HG03064 (cell line): ENCODE data around the gene L2HGDH.

Experiments
- ATAC-seq: cut with Tn5 transposase; IDR thresholded peaks from one replicate; pipeline ENCODE4 v1.9.1; 2021; ENCODE audit warnings: low read depth; ENCODE audit not compliant: unreplicated experiment

Gene L2HGDH

DNA sequence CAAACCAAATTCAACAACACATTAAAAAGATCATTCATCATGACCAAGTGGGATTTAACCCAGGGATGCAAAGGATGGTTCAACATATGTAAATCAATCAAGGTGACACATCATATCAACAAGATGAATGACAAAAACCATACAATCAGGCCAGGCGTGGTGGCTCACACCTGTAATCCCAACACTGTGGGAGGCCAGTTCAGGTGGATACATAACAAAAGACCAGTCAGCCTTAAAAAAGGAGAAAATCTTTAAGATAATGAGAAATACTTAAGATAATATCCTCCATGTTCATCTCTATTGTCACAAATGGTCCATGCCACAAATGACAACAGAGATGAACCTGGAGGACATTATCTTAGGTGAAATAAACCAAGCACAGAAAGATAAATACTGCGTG is 12.4 kb downstream of the L2HGDH start:
- no peak for ATAC-seq

DNA sequence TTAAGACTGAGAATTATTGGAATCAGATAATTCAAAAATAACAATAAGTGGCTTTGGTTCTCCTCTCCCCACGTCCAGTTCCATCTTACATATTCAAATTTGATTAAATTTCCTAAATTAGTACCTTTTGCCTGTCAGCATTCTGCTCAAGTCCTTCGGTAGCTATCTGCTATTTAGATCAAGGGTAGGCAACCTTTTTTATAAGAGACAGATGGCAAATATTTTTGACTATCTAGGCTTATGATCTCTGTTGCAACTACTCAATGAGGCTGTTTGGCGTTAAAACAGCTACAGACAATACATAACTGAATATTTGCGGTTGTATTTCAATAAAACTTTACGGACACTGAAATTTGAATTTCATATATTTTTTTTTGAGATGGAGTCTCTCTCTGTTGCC is 21.7 kb downstream of the L2HGDH start:
- ATAC-seq, result no peak

DNA sequence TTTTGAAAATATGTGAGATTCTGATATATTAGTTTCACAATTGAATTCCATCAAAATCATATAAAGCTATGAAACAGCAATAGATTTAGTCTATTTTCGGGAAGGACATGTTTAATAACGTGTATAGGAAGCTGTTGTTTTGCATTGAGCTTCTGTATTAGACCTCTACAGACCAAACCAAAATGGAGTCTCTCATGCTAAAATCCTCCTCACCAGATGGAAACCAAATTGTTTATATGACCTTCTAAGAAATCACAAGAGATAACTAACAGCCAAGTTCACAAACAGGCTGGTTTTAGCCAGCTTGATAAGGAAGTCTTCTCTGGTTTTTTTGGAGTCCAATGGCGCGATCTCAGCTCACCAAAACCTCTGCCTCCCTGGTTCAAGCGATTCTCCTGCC is 23.9 kb downstream of the L2HGDH start:
- ATAC-seq, result no peak

DNA sequence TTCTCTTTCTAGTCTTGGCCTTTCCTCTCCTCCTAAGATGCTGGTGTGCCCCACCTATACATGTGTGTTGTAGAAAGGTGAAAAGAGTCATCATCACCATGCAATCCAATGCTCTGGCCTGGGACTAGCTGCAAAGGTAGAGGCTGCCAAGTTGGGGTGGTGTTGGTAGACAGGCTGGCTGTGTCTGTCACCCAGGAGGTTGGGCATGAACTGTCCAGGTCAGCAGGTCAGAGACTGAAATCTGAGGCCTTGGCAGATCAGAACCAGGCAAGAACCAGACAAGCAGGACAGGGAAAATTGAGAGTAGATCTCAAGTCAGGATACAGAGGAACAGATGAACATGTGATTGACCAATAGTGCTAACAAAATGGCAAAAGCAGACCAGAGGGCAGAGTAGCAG is 26.2 kb downstream of the L2HGDH start:
- no peak for ATAC-seq

DNA sequence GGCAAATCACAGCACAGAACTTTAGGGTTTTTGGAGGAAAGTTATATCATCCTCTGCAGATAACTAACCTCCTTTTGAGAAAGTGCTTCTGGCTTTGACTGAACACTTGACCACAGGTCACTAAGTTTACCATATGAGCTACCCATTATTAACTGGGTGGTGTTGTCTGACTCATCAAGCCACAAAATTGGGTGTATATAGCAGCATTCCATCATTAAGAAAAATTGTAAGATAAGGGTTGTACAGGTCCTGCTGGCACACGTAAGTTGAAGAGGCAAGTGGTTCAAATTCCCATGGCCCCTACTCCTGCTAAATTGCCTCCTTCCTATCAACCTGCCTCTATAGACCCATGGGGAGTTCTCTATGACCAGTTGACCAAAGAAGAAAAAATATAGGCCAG is 39.5 kb downstream of the L2HGDH start:
- ATAC-seq, result no peak

DNA sequence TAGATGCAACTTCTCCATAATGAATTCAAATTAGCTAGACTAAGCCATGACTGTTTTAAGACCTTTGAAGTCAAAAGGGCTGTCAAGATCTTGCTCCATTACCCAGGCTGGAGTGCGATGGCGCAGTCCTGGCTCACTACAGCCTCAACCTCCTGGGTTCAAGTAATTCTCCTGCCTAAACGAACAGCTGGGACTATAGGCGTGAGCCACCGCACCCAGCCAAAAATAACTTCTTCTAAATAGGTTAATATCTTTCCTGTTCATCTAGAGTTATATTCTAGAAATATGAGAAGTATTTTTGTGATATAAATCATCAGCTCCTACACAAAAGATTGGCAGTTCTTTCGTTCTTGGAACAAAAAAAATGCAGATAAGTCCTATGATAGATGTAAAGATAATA is 41.1 kb downstream of the L2HGDH start:
- no peak for ATAC-seq

DNA sequence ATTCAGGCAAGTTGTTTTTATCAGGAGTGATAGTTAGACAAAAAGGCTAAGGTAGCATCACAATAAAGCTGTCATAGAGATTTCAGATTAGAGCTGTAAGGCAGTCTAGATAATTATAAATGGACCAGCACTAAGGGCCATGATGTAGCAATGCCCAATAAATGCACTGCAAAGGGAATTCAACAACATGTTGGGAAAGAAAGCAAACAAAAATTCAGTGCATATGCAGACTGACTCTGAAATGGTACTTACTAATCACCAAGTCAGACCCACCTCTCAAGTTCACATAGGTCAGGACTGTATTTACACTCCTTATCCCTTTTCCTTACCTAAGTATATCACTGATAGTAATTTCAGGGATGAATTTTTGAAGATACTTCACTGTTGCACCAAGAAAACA is 47.0 kb downstream of the L2HGDH start:
- no peak for ATAC-seq

DNA sequence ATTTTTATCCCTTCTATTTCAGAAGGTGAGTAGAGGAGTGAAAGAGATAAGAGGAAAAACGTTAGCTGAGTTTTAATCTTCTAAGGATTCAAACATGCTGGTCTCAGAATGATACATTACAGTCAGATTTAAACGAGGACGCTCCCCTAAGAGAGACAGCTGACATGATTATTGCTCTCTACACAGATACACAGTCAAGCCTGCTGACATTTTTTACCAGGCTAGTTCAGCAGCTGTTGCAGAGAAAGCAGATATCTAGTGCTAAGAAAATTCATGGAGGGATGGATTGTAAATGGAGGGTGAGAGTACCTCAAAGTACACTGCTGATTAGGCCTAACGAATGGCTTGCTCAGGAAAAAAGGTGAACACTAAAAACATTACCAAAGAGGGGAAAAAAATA is 48.7 kb downstream of the L2HGDH start:
- ATAC-seq, result no peak

DNA sequence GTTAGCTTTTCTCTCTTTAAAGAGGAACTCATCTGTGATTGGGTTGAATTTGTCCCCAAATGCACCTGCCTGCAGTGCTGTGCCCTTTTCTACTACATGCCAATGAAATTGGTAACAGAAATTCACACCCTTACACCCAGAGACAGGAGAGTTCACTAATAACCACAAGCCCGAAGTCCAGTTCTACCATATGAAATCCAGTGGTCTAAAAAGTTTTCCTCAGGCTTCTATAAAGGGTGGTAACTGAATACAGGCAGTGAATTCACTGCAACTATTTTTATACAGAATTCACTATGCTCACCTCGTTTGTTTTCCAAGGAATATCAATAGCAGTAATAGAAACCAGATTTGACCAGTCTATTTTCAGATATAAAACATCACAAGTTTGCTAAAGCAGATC is 49.2 kb downstream of the L2HGDH start:
- no peak for ATAC-seq

DNA sequence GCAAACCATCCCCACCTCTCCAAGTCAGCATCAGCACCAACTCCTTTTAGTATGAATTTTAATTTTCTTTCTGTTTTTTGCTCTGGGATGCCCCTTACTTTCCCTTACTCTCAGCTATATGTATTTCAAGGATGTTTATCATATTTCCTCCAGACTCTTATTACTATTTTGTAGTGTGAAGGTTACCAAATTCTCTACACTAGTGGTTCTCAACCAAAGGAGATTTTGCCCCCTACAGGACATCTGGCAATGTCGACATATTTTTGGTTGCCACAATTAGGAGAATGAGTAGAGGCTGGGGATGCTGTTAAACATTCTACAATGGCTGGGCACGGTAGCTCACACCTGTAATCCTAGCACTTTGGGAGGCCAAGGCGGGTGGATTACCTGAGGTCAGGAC is 51.5 kb downstream of the L2HGDH start:
- no peak for ATAC-seq

DNA sequence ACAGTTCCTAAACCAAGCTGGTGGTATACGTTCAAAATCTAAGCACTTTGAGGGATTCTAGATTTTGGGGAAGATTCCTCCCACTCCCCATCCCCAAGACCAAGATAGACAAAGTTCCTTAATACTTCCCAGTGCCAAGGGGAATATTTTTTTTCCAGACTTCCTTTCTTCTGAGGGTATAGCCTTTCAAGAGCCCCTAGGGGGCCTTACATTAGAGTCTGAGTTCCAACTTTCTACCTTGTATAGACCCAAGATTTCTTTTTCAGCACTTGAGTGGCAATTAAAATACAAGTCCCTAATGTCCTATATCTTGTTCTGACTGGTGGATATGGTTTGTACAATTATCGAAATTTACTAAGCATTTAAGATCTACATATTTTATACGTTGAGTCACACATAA is 52.0 kb downstream of the L2HGDH start:
- no peak for ATAC-seq

DNA sequence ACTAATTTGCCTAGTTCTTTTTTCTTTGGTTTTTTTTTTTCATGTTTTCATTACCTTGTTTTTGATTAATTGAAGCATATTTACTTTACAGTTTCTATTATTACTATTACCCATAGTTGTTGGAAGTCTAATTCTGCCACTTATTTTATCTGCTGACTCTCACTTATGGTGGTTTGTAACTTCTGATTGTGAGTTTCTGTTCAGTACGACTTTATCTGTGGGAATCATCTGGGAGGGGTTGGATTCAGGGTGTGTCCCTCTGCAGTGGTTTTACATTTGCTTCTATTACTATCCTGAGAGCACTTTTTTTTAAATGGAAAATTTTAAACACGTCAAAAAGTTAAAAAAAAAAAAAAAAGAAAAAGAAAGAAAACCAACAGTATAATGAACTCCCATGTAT is 54.3 kb downstream of the L2HGDH start:
- no peak for ATAC-seq

DNA sequence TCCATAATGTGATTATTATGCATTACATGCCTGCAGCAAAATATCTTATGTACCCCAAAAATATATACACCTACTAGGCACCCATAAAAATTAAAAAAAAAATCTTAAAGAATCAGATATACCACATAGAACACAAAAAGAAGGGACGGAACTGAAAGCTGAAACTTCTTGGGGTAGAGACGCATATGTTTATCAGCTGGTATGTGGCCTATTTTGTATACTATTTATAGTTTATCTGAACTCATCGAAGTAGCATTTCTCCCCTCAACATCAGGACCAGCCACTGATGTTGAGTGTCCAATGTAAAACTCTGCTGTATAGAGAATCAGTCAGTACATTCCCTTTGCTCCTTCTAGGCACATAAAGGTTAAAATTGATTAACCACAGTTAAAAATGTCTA is 57.8 kb downstream of the L2HGDH start:
- no peak for ATAC-seq

DNA sequence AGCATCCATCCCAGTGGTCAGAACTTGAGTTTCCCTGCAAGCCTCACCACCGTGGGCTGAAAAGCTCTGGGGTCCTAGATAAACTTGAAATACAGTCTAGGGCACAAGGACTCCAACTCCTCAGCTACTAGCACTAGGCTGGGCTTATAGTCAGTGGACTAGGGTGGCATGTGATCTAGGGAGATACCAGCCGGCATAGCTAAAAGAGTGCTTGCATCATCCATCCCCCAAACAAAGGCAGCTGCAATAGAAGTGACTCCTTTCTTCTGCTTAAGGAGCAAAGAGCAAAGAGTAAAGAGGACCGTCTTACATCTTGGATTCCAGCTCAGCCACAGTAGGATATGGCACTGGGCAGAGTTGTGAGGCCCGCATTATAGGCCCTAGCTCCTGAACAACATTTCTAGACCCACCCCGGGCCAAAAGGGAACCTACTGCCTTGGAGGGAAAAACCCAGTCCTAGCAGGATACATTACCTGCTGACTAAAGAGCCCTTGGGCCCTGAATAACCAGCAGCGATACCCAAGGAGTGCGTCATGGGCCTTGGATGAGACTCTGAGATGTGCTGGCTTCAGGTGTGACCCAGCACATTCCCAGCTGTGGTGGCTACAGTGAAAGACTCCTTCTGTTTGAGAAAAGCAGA is 62.8 kb downstream of the L2HGDH start:
- ATAC-seq, result no peak

DNA sequence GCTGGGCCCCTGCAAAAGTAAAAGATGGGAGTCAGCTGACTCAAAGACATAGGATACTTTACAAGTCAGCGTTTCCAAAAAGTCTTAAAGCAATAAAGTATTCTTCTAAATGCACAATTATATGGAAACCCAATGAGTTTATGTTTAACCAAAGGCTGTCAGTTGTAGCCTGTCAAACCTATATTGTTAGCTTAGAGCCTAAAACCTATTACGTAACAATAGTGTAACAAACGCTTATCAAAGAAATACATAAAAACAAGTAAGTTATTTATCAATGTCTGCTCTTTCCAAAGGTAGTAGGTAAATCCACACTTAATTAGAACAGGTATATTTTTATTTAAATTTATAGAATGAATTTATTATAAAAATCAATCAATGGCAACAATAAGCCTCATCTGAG is 64.8 kb downstream of the L2HGDH start:
- no peak for ATAC-seq

DNA sequence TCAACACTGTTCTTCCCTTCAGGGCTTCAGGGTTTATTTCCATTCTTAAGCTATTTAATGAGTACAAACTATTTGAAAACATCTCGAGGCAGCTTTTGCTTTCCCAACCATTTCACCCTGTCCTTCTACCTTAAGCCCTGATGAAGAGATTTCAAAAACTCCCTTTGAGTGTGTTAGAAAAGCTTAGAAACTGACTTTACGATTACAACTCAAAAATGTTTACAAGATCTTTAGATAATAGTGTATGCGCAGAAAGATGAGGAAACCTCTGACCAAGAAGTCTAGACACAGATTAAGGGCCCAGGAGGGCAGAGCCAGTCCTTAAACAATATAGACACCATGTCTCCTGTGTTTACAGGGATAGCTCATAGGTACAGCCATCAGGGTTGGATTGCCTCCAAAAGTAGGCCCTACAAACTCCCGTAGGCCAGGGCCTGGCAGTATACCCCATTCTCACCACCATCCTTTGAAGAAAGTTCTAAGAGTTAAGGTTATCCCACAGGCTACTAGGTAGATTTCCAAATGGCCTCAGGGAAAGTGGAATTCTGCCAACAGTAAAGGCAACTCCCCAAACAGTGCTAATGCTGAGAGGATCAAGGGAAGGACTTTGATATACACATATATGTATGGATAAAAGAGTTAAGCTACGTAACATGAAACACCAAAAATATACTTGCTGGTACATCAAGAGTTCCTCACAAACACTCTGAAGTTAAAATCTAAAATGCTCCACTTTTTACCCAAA is 69.3 kb downstream of the L2HGDH start:
- ATAC-seq, result no peak

DNA sequence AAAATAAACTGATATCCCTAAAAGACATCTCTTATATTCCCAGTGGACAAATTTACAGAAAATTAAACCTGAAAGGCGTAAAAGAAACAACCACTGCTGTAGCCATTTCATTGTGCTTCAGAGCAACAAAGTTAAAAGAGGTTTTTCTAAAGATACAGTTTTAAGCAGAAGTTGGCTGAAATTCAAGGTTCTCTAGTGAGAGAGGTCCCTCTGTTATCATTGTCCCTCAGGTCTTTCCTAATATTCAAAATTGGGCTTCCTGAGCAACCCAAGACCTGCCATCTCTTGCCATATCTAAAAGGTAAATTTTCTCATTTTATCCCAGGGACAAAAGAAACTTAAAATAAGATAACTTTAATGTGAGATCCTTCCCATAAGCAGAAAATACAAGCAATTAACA is 69.9 kb downstream of the L2HGDH start:
- no peak for ATAC-seq

DNA sequence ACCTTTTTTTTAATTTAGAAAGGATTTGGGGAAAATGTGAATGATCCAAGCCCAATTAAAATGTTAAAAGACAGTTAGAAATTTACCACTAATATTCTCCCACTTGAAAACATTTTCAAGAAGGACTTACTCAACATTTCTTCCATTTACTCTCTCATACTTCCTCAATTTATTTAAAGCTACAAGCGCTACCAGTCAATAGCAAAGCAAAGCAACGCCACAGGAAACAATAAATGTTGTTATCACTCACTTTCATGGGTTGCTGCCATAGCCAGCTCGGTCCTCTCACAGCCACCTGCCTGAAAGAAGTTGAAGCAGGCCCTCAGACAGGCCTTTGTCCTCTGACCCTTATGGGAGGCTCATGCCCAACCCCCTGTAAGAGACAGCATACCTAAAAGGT is 74.6 kb downstream of the L2HGDH start:
- ATAC-seq, result no peak

DNA sequence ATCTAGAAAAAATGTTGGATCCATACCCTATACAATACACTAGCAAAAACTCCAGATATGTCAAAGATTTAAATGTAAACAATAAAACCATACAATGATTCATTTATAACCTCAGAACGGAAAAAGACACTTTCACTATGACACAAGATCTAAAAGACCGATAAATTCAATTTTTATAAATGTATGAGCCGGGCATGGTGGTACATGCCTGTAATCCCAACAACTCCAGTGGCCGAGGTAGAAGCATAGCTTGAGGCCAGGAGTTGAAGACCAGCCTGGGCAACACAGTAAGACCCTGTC is 78.1 kb downstream of the L2HGDH start:
- ATAC-seq, result no peak

DNA sequence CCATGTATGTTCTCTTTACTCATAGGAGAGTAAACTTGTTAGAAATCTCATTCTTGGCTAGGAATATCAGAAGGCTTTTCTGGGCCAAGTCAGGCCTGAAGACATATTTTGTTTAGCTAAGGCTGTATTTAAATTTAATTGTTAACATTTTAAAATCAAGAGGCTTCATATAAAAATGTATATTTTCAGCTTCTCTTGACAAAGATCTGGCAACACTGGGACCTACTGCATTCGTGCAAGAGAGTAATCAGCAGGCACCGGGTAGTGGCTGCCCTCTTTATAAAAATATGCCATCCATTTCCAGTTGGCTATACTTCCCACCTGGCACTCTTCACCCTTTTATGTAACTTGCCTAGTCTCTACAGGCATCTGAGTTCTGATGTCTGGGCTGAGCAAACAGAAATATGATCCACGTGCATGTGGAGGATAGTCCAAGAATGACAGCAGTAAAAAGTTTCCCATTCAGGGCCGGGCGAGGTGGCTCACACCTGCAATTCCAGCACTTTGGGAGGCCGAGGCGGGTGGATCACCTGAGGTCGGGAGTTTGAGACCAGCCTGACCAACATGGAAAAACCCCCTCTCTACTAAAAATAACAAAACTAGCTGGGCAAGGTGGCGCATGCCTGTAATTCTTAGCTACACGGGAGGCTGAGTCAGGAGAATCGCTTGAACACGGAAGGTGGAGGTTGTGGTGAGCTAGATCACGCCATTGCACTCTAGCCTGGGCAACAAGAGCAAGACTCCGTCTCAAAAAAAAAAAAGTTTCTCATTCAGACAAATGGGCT is 78.7 kb downstream of the L2HGDH start:
- no peak for ATAC-seq

DNA sequence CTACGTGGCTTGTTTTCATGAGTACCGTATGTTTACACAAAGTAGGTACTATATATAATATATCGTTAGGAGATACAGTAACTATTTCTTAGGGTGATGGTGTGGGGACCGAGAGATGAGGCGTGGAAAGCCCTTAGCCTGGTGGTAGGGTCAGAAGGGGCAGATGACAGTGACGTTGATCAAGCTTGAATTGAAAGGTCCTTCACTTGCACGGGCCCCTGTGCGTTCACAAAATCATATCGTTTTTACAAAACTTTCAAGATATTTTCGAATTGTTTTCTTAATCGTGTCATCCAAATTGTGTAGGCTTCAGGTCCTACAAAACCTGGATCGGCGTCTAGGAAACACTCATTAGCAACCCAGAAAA is 79.8 kb downstream of the L2HGDH start:
- no peak for ATAC-seq
